Measurements from ENCODE around the gene GIPC3. TPM values are rescaled to one million over a fixed set of nuclear protein-coding genes. Genes with fewer than 3 reads are reported as not detected.

Gene GIPC3
- 9.0 TPM for polyA plus RNA-seq (2013)

GRCh38 chr19:3585301-3586126 lies at the start of gene GIPC3:
TSS of gene GIPC3 (plus strand) at chr19:3585478. CDS start at chr19:3585598, 120 bp downstream.
- H3K4me3 ChIP-seq (ENCODE audit: control insufficient read depth in 1 of 7, extremely low read depth in 1 of 7, insufficient read depth in 4 of 7, low read depth in 2 of 7, low read length in 6 of 7), result peak within 1 kb of the TSS; percentile 44 to 74 (median 67)
- no peak within 1 kb of the TSS for H3K27ac ChIP-seq (ENCODE audit: insufficient read depth in 1 of 2, low read depth in 1 of 2, low read length in 2 of 2, poor library complexity in 1 of 2, severe bottlenecking in 2 of 2)
- no peaks in the 10 kb centered on the region for H3K36me3 ChIP-seq (ENCODE audit: control insufficient read depth in 4 of 4, insufficient read depth in 4 of 4, low read length in 3 of 4)
- H3K9me3 ChIP-seq (ENCODE audit: control extremely low read depth in 1 of 5, control insufficient read depth in 4 of 5, insufficient read depth in 2 of 5, low read depth in 1 of 5, low read length in 4 of 5), result no peaks in the 10 kb centered on the region
- ChIA-PET CTCF (interaction anchor here (0.6 to 9.4 kb wide), 16 partner anchors 9 to 86 kb away, joined by 3 to 91 read pairs (median 4); no protein-coding TSS in a partner anchor), POLR2A (interaction anchor here (1.1 kb wide), 1 partner anchor 20 kb away, joined by 3 read pairs; no protein-coding TSS in a partner anchor)
- H3K27me3 ChIP-seq (replicated peaks in 2 of 5; ENCODE audit: control insufficient read depth in 4 of 5, insufficient read depth in 5 of 5, low read length in 4 of 5), result no peaks in the 10 kb centered on the region
- peaks cover 0 to 9% (median 8%) of the 10 kb centered on the region in 4 experiments for H3K4me1 ChIP-seq (ENCODE audit: control extremely low read depth in 1 of 4, control insufficient read depth in 4 of 4, insufficient read depth in 4 of 4, low read length in 3 of 4)
- DNase-seq, result no peak
- WGBS (ENCODE audit: insufficient coverage), result 2% methylated on average over 45 of the region's 84 CpGs

GRCh38 chr19:3535563-3535965 lies 49.7 kb upstream of the GIPC3 start:
- no peak for DNase-seq
- POLR2A ChIA-PET, result no interaction called here
- peaks cover 15 to 79% (median 48%) of the 10 kb centered on the region in 4 experiments for H3K36me3 ChIP-seq (ENCODE audit: control insufficient read depth in 4 of 4, insufficient read depth in 4 of 4, low read length in 3 of 4)
- WGBS (ENCODE audit: insufficient coverage), result over 99% methylated on average over 9 of the region's 14 CpGs
- no peaks in the 10 kb centered on the region for H3K9me3 ChIP-seq (ENCODE audit: control extremely low read depth in 1 of 5, control insufficient read depth in 4 of 5, insufficient read depth in 2 of 5, low read depth in 1 of 5, low read length in 4 of 5)
- CTCF ChIA-PET, result no interaction called here
- H3K4me3 ChIP-seq (ENCODE audit: control insufficient read depth in 1 of 7, extremely low read depth in 1 of 7, insufficient read depth in 4 of 7, low read depth in 2 of 7, low read length in 6 of 7), result no peak overlapping the region
- H3K4me1 ChIP-seq (ENCODE audit: control extremely low read depth in 1 of 4, control insufficient read depth in 4 of 4, insufficient read depth in 4 of 4, low read length in 3 of 4), result peaks cover 0 to 4% (median 0%) of the 10 kb centered on the region in 4 experiments
- H3K27me3 ChIP-seq (replicated peaks in 2 of 5; ENCODE audit: control insufficient read depth in 4 of 5, insufficient read depth in 5 of 5, low read length in 4 of 5), result no peaks in the 10 kb centered on the region
- no peak overlapping the region for H3K27ac ChIP-seq (ENCODE audit: insufficient read depth in 1 of 2, low read depth in 1 of 2, low read length in 2 of 2, poor library complexity in 1 of 2, severe bottlenecking in 2 of 2)

- no peak for DNase-seq
- no peaks in the 10 kb centered on the region for H3K9me3 ChIP-seq (ENCODE audit: control extremely low read depth in 1 of 5, control insufficient read depth in 4 of 5, insufficient read depth in 2 of 5, low read depth in 1 of 5, low read length in 4 of 5)
- H3K36me3 ChIP-seq (ENCODE audit: control insufficient read depth in 4 of 4, insufficient read depth in 4 of 4, low read length in 3 of 4), result peaks cover 15 to 75% (median 46%) of the 10 kb centered on the region in 4 experiments
- CTCF ChIA-PET, result no interaction called here
- no peaks in the 10 kb centered on the region for H3K27me3 ChIP-seq (replicated peaks in 2 of 5; ENCODE audit: control insufficient read depth in 4 of 5, insufficient read depth in 5 of 5, low read length in 4 of 5)
- WGBS (ENCODE audit: insufficient coverage), result 97% methylated on average over 6 of the region's 10 CpGs
- POLR2A ChIA-PET, result no interaction called here
- H3K4me3 ChIP-seq (ENCODE audit: control insufficient read depth in 1 of 7, extremely low read depth in 1 of 7, insufficient read depth in 4 of 7, low read depth in 2 of 7, low read length in 6 of 7), result no peak overlapping the region
- peaks cover 0 to 4% (median 0%) of the 10 kb centered on the region in 4 experiments for H3K4me1 ChIP-seq (ENCODE audit: control extremely low read depth in 1 of 4, control insufficient read depth in 4 of 4, insufficient read depth in 4 of 4, low read length in 3 of 4)
- no peak overlapping the region for H3K27ac ChIP-seq (ENCODE audit: insufficient read depth in 1 of 2, low read depth in 1 of 2, low read length in 2 of 2, poor library complexity in 1 of 2, severe bottlenecking in 2 of 2)
Measured at GRCh38 chr19:3535981-3536380, 49.3 kb upstream of the GIPC3 start.

- Histone ChIP-seq H3K36me3 (ENCODE audit: control insufficient read depth in 4 of 4, insufficient read depth in 4 of 4, low read length in 3 of 4) (peaks cover 13 to 69% (median 43%) of the 10 kb centered on the region in 4 experiments), H3K4me3 (ENCODE audit: control insufficient read depth in 1 of 7, extremely low read depth in 1 of 7, insufficient read depth in 4 of 7, low read depth in 2 of 7, low read length in 6 of 7) (no peak overlapping the region), H3K9me3 (ENCODE audit: control extremely low read depth in 1 of 5, control insufficient read depth in 4 of 5, insufficient read depth in 2 of 5, low read depth in 1 of 5, low read length in 4 of 5) (no peaks in the 10 kb centered on the region), H3K4me1 (ENCODE audit: control extremely low read depth in 1 of 4, control insufficient read depth in 4 of 4, insufficient read depth in 4 of 4, low read length in 3 of 4) (peaks cover 0 to 4% (median 0%) of the 10 kb centered on the region in 4 experiments), H3K27me3 (replicated peaks in 2 of 5; ENCODE audit: control insufficient read depth in 4 of 5, insufficient read depth in 5 of 5, low read length in 4 of 5) (no peaks in the 10 kb centered on the region), H3K27ac (ENCODE audit: insufficient read depth in 1 of 2, low read depth in 1 of 2, low read length in 2 of 2, poor library complexity in 1 of 2, severe bottlenecking in 2 of 2) (no peak overlapping the region)
- no peak for DNase-seq
- ChIA-PET POLR2A (interaction anchor here (0.9 kb wide), 1 partner anchor 24 kb away, joined by 3 read pairs; no protein-coding TSS in a partner anchor), CTCF (interaction anchor here (0.9 kb wide), 1 partner anchor 19 kb away, joined by 3 read pairs; no protein-coding TSS in a partner anchor)
- WGBS (ENCODE audit: insufficient coverage), result 96% methylated on average over 27 of the region's 27 CpGs
Measured at GRCh38 chr19:3536429-3537100, 48.7 kb upstream of the GIPC3 start.

GRCh38 chr19:3537101-3537437 lies 48.2 kb upstream of the GIPC3 start:
- no peak overlapping the region for H3K4me3 ChIP-seq (ENCODE audit: control insufficient read depth in 1 of 7, extremely low read depth in 1 of 7, insufficient read depth in 4 of 7, low read depth in 2 of 7, low read length in 6 of 7)
- DNase-seq, result no peak
- no peaks in the 10 kb centered on the region for H3K9me3 ChIP-seq (ENCODE audit: control extremely low read depth in 1 of 5, control insufficient read depth in 4 of 5, insufficient read depth in 2 of 5, low read depth in 1 of 5, low read length in 4 of 5)
- no peak overlapping the region for H3K27ac ChIP-seq (ENCODE audit: insufficient read depth in 1 of 2, low read depth in 1 of 2, low read length in 2 of 2, poor library complexity in 1 of 2, severe bottlenecking in 2 of 2)
- peaks cover 13 to 64% (median 40%) of the 10 kb centered on the region in 4 experiments for H3K36me3 ChIP-seq (ENCODE audit: control insufficient read depth in 4 of 4, insufficient read depth in 4 of 4, low read length in 3 of 4)
- 96% methylated on average over 8 of the region's 13 CpGs for WGBS (ENCODE audit: insufficient coverage)
- no peaks in the 10 kb centered on the region for H3K27me3 ChIP-seq (replicated peaks in 2 of 5; ENCODE audit: control insufficient read depth in 4 of 5, insufficient read depth in 5 of 5, low read length in 4 of 5)
- ChIA-PET CTCF (interaction anchor here (0.9 kb wide), 1 partner anchor 20 kb away, joined by 3 read pairs; no protein-coding TSS in a partner anchor), POLR2A (interaction anchor here (0.9 kb wide), 2 partner anchors 17 to 24 kb away, joined by 3 to 4 read pairs; no protein-coding TSS in a partner anchor)
- H3K4me1 ChIP-seq (ENCODE audit: control extremely low read depth in 1 of 4, control insufficient read depth in 4 of 4, insufficient read depth in 4 of 4, low read length in 3 of 4), result peaks cover 0 to 4% (median 0%) of the 10 kb centered on the region in 4 experiments

- no peaks in the 10 kb centered on the region for H3K9me3 ChIP-seq (ENCODE audit: control extremely low read depth in 1 of 5, control insufficient read depth in 4 of 5, insufficient read depth in 2 of 5, low read depth in 1 of 5, low read length in 4 of 5)
- no peaks in the 10 kb centered on the region for H3K27me3 ChIP-seq (replicated peaks in 2 of 5; ENCODE audit: control insufficient read depth in 4 of 5, insufficient read depth in 5 of 5, low read length in 4 of 5)
- CTCF ChIA-PET, result no interaction called here
- 96% methylated on average over 17 of the region's 22 CpGs for WGBS (ENCODE audit: insufficient coverage)
- no peak overlapping the region for H3K4me3 ChIP-seq (ENCODE audit: control insufficient read depth in 1 of 7, extremely low read depth in 1 of 7, insufficient read depth in 4 of 7, low read depth in 2 of 7, low read length in 6 of 7)
- peaks cover 11 to 59% (median 38%) of the 10 kb centered on the region in 4 experiments for H3K36me3 ChIP-seq (ENCODE audit: control insufficient read depth in 4 of 4, insufficient read depth in 4 of 4, low read length in 3 of 4)
- DNase-seq, result peak in 1 of 3 donors; percentile 22
- H3K4me1 ChIP-seq (ENCODE audit: control extremely low read depth in 1 of 4, control insufficient read depth in 4 of 4, insufficient read depth in 4 of 4, low read length in 3 of 4), result peaks cover 0 to 4% (median 0%) of the 10 kb centered on the region in 4 experiments
- H3K27ac ChIP-seq (ENCODE audit: insufficient read depth in 1 of 2, low read depth in 1 of 2, low read length in 2 of 2, poor library complexity in 1 of 2, severe bottlenecking in 2 of 2), result no peak overlapping the region
- POLR2A ChIA-PET, result interaction anchor here (0.9 kb wide), 1 partner anchor 17 kb away, joined by 4 read pairs; no protein-coding TSS in a partner anchor
Measured at GRCh38 chr19:3537438-3538240, 47.6 kb upstream of the GIPC3 start.

All from common myeloid progenitor, CD34-positive (primary cell).